Kidney epithelial cell (primary cell): Measurements from ENCODE around the gene DOHH. TPM values are rescaled to one million over a fixed set of nuclear protein-coding genes. Genes with fewer than 3 reads are reported as not detected.

Source experiments
- DNase-seq: peaks from one replicate; pipeline ENCODE4 v3.0.0-alpha.2; 2010; ENCODE audit warnings: low read depth
- H3K27me3 ChIP-seq: 2 replicates; pipeline ENCODE4 v1.6.0; 2011; ENCODE audit warnings: low read length; ENCODE audit not compliant: control insufficient read depth, insufficient read depth
- H3K36me3 ChIP-seq: 2 replicates; pipeline ENCODE4 v1.5.1; 2011; ENCODE audit warnings: low read length; ENCODE audit not compliant: control insufficient read depth, insufficient read depth
- H3K4me3 ChIP-seq: 2 replicates; pipeline ENCODE4 v1.5.1; 2011; ENCODE audit warnings: low read depth, mild to moderate bottlenecking, control low read depth, low read length
- CTCF ChIP-seq: IDR thresholded peaks from 2 replicates; pipeline ENCODE4 v1.5.1; 2011; ENCODE audit warnings: mild to moderate bottlenecking, moderate library complexity, low read length, control low read depth, inconsistent platforms; ENCODE audit not compliant: insufficient read depth, poor library complexity, severe bottlenecking
- total RNA-seq: library from RNA; depleted of rRNA; stranded (reverse); fragments of >200 nt; gene quantifications from 2 replicates; pipeline ENCODE4 v1.2.3, GENCODE V29; 2015

DOHH gene
- total RNA-seq, 1 donor from 2014 or later = 33.0 TPM

GRCh38 chr19:3504735-3505134, 4.3 kb upstream of the DOHH start:
- no peak for TF ChIP-seq CTCF
- H3K4me3 ChIP-seq = no peak overlapping the region
- no peak for DNase-seq

DNA sequence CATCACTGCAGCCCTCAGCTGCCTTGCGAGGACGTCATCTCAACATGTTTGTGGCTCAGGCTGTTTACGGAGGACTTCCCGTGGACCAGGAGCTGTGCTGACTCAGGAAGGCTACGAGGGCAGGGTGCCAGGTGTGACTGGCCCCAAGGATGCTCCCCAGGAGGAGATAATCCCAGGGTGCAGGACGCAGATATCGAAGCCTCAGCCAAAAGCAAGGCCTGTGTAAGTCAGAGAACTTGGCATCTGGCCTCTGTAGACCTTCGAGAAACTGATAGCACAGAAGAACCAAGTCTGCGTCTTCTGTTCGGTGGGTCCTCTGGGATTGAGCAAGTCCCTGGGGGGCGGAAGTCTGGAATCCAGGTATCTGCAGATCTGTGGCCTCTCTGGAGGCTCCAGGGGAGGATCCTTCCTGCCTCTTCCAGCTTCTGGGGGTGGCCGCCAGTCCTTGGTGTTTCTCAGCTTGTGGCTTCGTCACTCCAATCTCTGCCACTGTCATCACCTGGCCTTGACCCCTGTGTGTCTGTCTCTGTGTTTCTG, 2.6 kb upstream of the DOHH start:
- no peak for TF ChIP-seq CTCF
- DNase-seq = no peak
- no peaks in the 10 kb centered on the region for H3K36me3 ChIP-seq

More at GRCh38 chr19:3504735-3505134, 4.3 kb upstream of the DOHH start:
- no peaks in the 10 kb centered on the region for H3K27me3 ChIP-seq
- H3K36me3 ChIP-seq = no peaks in the 10 kb centered on the region

GRCh38 chr19:3501780-3502179, 1.3 kb upstream of the DOHH start:
- Histone ChIP-seq H3K36me3 (no peaks in the 10 kb centered on the region), H3K4me3 (no peak overlapping the region), H3K27me3 (no peaks in the 10 kb centered on the region)
- DNase-seq = no peak
- no peak for TF ChIP-seq CTCF

More for the DNA sequence above, 2.6 kb upstream of the DOHH start:
- Histone ChIP-seq H3K4me3 (no peak overlapping the region), H3K27me3 (no peaks in the 10 kb centered on the region)

DNA sequence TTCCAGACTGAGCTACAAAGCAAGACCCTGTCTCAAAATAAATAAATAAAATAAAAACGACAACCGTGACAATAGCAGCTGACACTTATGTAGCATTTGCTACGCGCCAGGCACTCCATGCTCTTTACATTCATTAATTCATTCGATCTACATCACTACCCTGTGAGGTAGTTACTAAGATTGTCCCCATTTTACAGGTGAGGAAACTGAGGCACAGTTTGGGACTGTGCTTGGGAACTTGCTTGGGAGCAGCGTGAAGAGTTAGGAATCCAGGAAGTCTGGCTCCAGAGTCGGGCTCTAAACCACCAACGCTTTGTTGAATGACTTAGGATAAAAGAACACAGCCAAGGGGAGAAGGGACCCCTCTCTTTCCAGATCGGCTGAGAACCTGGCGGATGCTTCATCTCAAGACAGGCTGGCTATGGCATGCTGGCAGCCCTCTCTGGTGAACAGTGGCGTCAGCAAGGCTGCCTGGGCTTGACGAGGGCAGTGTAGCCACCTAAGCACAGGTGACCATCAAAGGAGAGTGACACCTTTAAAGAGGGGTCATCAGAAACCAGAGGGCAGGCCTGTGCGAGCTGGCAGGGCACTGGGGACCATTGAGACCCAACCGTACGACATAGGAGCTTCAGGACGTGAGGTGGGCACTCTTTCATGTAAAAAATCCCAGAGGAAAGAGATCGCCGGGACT, 591 bp downstream of the DOHH start:
- H3K4me3 ChIP-seq = peak overlapping the region; percentile 63
- no peak for TF ChIP-seq CTCF
- DNase-seq = no peak
- H3K27me3 ChIP-seq = no peaks in the 10 kb centered on the region
- H3K36me3 ChIP-seq = peaks cover 1% of the 10 kb centered on the region

GRCh38 chr19:3497757-3498520, 2.5 kb downstream of the DOHH start:
- DNase-seq = no peak
- peaks cover 1% of the 10 kb centered on the region for H3K36me3 ChIP-seq

More at GRCh38 chr19:3497757-3498520, 2.5 kb downstream of the DOHH start:
- no peak overlapping the region for H3K4me3 ChIP-seq
- TF ChIP-seq CTCF = no peak
- H3K27me3 ChIP-seq = no peaks in the 10 kb centered on the region
